Measurements from ENCODE around the gene TMEM129.

DNA sequence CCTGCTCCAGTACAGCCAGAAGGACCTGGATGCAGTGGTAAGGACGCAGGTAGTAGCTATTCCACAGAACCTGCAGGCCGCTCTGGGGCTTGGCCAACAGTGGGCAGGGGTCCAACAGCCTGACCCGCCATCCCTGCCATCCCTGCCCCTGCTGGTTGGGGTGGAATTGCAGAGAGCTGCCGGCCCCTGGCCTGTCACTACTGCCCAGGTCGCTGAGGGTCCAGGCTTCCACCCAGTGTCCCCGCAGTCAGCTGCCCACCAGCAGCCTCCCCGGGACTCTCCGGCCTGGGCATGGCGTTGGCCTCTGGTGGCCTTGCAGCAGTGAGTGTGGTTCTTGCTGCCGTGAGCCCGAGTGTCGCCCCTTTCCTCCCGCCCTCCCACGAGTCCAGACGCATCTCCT lies 16.5 kb upstream of the TMEM129 start:
- TF ChIP-seq MYC (IDR thresholded peaks at IDR 0.05; ENCODE audit: insufficient read depth, insufficient read length, insufficient replicate concordance, low read length, severe bottlenecking) = no peak
- TF ChIP-seq TCF7 (IDR thresholded peaks at IDR 0.05; ENCODE audit: borderline replicate concordance) = no peak
- no peak for TF ChIP-seq CREB1 (IDR thresholded peaks at IDR 0.05; ENCODE audit: low read depth)
- TF ChIP-seq, protein P1, sequence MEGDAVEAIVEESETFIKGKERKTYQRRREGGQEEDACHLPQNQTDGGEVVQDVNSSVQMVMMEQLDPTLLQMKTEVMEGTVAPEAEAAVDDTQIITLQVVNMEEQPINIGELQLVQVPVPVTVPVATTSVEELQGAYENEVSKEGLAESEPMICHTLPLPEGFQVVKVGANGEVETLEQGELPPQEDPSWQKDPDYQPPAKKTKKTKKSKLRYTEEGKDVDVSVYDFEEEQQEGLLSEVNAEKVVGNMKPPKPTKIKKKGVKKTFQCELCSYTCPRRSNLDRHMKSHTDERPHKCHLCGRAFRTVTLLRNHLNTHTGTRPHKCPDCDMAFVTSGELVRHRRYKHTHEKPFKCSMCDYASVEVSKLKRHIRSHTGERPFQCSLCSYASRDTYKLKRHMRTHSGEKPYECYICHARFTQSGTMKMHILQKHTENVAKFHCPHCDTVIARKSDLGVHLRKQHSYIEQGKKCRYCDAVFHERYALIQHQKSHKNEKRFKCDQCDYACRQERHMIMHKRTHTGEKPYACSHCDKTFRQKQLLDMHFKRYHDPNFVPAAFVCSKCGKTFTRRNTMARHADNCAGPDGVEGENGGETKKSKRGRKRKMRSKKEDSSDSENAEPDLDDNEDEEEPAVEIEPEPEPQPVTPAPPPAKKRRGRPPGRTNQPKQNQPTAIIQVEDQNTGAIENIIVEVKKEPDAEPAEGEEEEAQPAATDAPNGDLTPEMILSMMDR (IDR thresholded peaks at IDR 0.05 in 2 of 3, conservative IDR thresholded peaks at IDR 0.05 in 1 of 3; ENCODE audit: control insufficient read depth in 2 of 3, extremely low read depth in 1 of 3, insufficient read depth in 1 of 3, low read depth in 3 of 3, low read length in 3 of 3) = no peak
- no peak for TF ChIP-seq POLR2A (IDR thresholded peaks at IDR 0.05; ENCODE audit: low read depth, low read length)

Measured in GM12878 (cell line).